SK-N-MC (cell line): Measurements from ENCODE around the gene TANC1.

Experiments
- DNase-seq: peaks from one replicate; pipeline ENCODE4 v3.0.0-alpha.2; 2011; ENCODE audit warnings: low read depth, low spot score
- H3K27ac ChIP-seq: fragments of 200-600 bp; sonication (generic); 2 replicates; pipeline ENCODE4 v1.5.1; 2016; ENCODE audit warnings: mixed run types
- H3K36me3 ChIP-seq: fragments of 200-600 bp; sonication (generic); 2 replicates; pipeline ENCODE4 v1.6.1; 2017; ENCODE audit warnings: antibody characterized with exemption, low read length, mixed read lengths; ENCODE audit not compliant: insufficient read depth
- H3K4me3 ChIP-seq: fragments of 200-600 bp; sonication (generic); 2 replicates; pipeline ENCODE4 v1.5.1; 2016
- H3K9ac ChIP-seq: fragments of 200-600 bp; sonication (generic); 2 replicates; pipeline ENCODE4 v1.8.0; 2017; ENCODE audit warnings: mixed run types, mixed read lengths; ENCODE audit not compliant: insufficient read length
- H3K9me3 ChIP-seq: fragments of 200-600 bp; sonication (generic); 2 replicates; pipeline ENCODE4 v1.6.1; 2017; ENCODE audit warnings: low read depth, mild to moderate bottlenecking, antibody characterized with exemption, low read length, moderate library complexity, mixed read lengths
- EZH2 ChIP-seq: fragments of 200-600 bp; sonication (generic); IDR thresholded peaks from one replicate; pipeline ENCODE4 v1.6.1; 2017; ENCODE audit warnings: antibody characterized with exemption
- FOXP2 ChIP-seq: optimal IDR thresholded peaks from 2 replicates; pipeline ENCODE3; 2011; ENCODE audit warnings: mild to moderate bottlenecking, moderate library complexity; ENCODE audit not compliant: insufficient read depth; ENCODE audit errors: extremely low read length, control extremely low read depth
- POLR2AphosphoS5 ChIP-seq: IDR thresholded peaks from 2 replicates; pipeline ENCODE4 v1.6.1; 2012; ENCODE audit warnings: mild to moderate bottlenecking, low read depth, low read length, borderline replicate concordance

Gene TANC1

DNA sequence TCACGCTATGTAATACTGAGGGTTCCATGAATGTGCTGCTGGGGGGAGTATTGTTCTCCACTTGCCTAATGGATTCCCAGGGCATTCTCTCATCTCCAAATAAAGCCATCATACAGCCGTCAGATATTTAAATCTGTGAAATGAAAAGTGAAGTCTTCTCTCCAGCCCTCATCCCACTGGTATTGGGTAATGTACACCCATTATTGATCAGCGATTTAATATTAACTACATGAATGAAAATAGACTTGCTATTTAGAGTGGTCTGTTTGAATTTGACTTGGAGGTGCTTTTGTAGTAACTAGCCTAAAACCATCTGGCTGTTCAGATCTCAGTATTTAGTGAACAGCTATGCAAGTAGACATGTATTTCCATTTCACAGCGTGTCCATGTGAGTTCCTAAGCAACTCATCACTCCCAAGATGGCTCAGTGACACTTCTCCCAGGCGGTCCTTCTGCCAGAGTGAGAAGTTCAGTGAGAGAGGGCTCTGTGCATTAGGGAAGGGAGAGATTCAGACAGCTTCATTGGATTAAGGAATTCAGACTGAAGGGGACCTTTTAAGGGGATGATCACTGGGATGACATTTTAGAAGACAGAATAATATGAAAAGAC lies 177.4 kb downstream of the TANC1 start:
- Histone ChIP-seq H3K27ac (no peak overlapping the region), H3K9ac (no peak overlapping the region), H3K36me3 (no peaks in the 10 kb centered on the region), H3K4me3 (no peak overlapping the region), H3K9me3 (no peaks in the 10 kb centered on the region)
- no peak for TF ChIP-seq EZH2
- TF ChIP-seq POLR2AphosphoS5: no peak
- no peak for TF ChIP-seq FOXP2
- DNase-seq: no peak

GRCh38 chr2:159146996-159147666 lies 178.7 kb downstream of the TANC1 start:
- Histone ChIP-seq H3K4me3 (no peak overlapping the region), H3K27ac (no peak overlapping the region), H3K9me3 (no peaks in the 10 kb centered on the region), H3K9ac (no peak overlapping the region), H3K36me3 (no peaks in the 10 kb centered on the region)
- no peak for DNase-seq
- no peak for TF ChIP-seq FOXP2
- TF ChIP-seq EZH2: no peak
- no peak for TF ChIP-seq POLR2AphosphoS5

DNA sequence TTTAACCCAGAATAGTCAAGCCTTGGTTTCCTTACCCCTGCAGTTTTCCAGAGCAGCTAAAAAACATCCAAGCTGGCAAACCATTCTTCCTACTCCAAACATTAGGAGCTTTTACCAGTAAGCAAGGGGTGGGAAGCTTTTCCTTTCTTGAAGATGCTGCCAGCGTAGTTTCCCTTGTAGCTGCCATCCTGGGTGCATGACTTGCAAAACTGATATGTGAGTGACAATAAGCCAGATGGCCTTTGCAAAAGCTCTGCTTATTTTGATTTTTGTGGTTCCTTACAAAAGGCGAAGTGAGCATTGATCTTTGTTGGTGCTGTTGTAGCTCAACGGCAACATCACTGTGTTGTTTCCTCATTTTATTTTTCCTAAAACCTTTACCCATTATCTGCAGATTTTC lies 179.2 kb downstream of the TANC1 start:
- H3K9me3 ChIP-seq: no peaks in the 10 kb centered on the region
- no peak overlapping the region for H3K27ac ChIP-seq
- no peak overlapping the region for H3K9ac ChIP-seq
- TF ChIP-seq POLR2AphosphoS5: no peak
- no peak for TF ChIP-seq FOXP2
- TF ChIP-seq EZH2: no peak
- no peak for DNase-seq
- H3K4me3 ChIP-seq: no peak overlapping the region
- no peaks in the 10 kb centered on the region for H3K36me3 ChIP-seq

DNA sequence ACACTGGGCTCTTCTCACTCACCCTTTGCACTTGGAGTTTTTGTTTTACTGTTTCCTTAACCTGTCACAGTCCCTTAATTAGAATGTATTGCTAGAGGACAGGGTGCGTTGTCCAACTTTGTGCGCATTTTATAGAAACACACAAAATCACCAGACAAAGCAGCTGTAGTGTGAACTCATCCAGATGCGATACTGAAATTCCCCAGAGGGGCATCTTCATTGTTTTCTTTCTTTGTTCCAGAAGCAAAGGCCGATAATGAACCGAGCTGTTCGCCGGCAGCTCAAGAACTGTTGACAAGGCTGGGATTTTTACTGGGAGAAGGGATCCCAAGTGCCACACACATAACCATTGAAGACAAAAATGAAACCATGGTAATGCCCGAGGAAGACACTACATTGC lies 180.5 kb downstream of the TANC1 start:
- TF ChIP-seq EZH2: no peak
- Histone ChIP-seq H3K36me3 (no peaks in the 10 kb centered on the region), H3K9me3 (no peaks in the 10 kb centered on the region), H3K27ac (no peak overlapping the region), H3K9ac (no peak overlapping the region), H3K4me3 (no peak overlapping the region)
- no peak for DNase-seq

GRCh38 chr2:159149747-159150146 lies 181.3 kb downstream of the TANC1 start:
- H3K36me3 ChIP-seq: no peaks in the 10 kb centered on the region
- DNase-seq: no peak
- no peak overlapping the region for H3K9ac ChIP-seq
- no peak overlapping the region for H3K4me3 ChIP-seq
- H3K27ac ChIP-seq: no peak overlapping the region
- no peaks in the 10 kb centered on the region for H3K9me3 ChIP-seq
- no peak for TF ChIP-seq FOXP2
- no peak for TF ChIP-seq EZH2
- no peak for TF ChIP-seq POLR2AphosphoS5

DNA sequence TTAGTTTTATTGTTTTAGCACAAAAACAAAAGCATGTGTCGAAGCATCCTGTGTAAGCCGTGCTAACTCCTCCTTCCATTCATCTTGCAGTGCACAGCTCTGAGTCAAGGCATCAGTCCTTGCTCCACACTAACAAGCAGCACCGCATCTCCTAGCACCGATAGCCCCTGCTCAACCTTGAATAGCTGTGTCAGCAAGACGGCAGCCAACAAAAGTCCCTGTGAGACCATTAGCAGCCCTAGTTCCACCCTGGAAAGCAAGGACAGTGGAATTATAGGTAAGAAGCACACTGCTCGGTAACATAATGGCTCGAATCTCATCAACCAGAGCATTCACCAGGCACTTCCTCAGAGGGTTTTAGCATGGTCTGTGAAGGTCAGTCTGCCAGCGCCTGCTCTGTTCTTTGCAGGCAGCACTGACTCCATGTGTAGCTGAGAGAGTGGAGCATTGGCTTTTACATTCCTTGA lies 181.9 kb downstream of the TANC1 start:
- H3K9me3 ChIP-seq: no peaks in the 10 kb centered on the region
- H3K27ac ChIP-seq: no peak overlapping the region
- no peak for DNase-seq
- no peaks in the 10 kb centered on the region for H3K36me3 ChIP-seq
- H3K4me3 ChIP-seq: no peak overlapping the region
- H3K9ac ChIP-seq: no peak overlapping the region
- no peak for TF ChIP-seq POLR2AphosphoS5

DNA sequence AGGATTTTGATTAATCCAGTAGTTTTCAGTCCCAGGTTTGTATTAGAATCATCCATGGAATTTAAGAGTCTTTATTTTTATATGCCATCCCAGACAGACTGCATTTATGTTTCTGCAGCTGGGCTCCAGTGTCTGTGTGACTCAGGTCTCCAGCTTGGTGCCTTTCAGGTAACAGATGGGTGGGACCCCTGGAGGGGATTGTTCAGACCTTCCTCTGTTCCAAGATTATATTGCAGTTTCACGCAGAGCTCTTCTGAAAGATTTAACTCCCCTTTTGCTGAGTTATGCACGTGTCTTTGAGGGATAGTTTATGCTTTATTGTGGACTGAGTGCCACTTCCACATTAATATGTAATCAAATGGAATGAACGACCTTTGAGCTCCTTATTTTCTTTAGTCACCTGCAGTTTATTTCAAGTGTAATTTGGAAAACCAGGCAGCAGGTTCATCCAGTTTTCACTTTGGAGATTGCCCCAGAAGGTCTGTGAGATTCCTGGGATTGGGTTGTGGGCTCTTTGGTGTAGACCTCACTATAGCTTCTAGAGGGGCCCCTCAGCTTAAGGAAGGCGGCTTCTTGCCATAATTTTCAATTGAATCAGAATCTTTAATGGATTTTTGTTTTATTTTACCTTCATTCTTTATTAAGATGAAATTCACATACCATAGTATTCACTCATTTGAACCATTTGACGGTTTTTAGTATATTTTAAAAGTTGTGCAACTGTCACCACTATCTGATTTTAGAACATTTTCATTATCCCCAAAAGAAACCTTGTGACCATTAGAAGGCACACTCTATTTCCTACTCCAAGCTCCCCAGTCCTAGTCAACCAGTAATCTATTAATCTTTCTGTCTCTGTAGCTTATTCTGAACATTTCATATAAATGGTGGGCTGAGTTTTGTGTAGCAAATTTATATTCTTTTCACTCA lies 183.0 kb downstream of the TANC1 start:
- H3K9ac ChIP-seq: no peak overlapping the region
- DNase-seq: no peak
- H3K4me3 ChIP-seq: no peak overlapping the region
- no peaks in the 10 kb centered on the region for H3K36me3 ChIP-seq
- no peak overlapping the region for H3K27ac ChIP-seq
- H3K9me3 ChIP-seq: no peaks in the 10 kb centered on the region
- no peak for TF ChIP-seq EZH2
- no peak for TF ChIP-seq POLR2AphosphoS5
- TF ChIP-seq FOXP2: no peak

- H3K4me3 ChIP-seq: no peak overlapping the region
- no peak overlapping the region for H3K9ac ChIP-seq
- TF ChIP-seq FOXP2 (no peak), EZH2 (no peak), POLR2AphosphoS5 (no peak)
- H3K36me3 ChIP-seq: no peaks in the 10 kb centered on the region
- DNase-seq: no peak
- no peak overlapping the region for H3K27ac ChIP-seq
- no peaks in the 10 kb centered on the region for H3K9me3 ChIP-seq
Observed at GRCh38 chr2:159152128-159152778, 183.8 kb downstream of the TANC1 start.
